HepG2 (cell line): ENCODE results near the gene GATA3. TPM values are rescaled to one million over a fixed set of nuclear protein-coding genes. Genes with fewer than 3 reads are reported as not detected.

Experiments used
- ATAC-seq: fragments of 200-7000 bp; cut with Tn5 transposase; 3 replicates; pipeline ENCODE4 v1.9.1; 2020; ENCODE audit warnings: mild to moderate bottlenecking, moderate library complexity
- BruUV-seq: library from RNA; stranded (reverse); fragments of 400-500 nt; replicated peaks from 2 replicates; lab custom pipeline; 2021; lab: Mats Ljungman, UMichigan
- CTCF ChIA-PET: fragments of 300-600 bp; formaldehyde crosslinking; extraction: SDS; loops from one replicate; lab custom pipeline; 2021; ENCODE audit warnings: low total read pairs, inconsistent platforms, low intra/inter-chr PET ratio; lab: Yijun Ruan, JAX
- POLR2A ChIA-PET: fragments of 350-600 bp; sonication (Branson Sonifier 250); formaldehyde crosslinking; loops from one replicate; lab custom pipeline; 2020; ENCODE audit warnings: antibody characterized with exemption, inconsistent platforms; lab: Yijun Ruan, JAX
- DNase-seq: peaks from one replicate; pipeline ENCODE4 v3.0.0-alpha.2; 2015; ENCODE audit warnings: low spot score
- FAIRE-seq: peaks from 3 replicates; lab custom pipeline; 2011; peaks lifted over from hg19 to GRCh38; lab: Jason Lieb, UNC
- H2AFZ ChIP-seq: one replicate; pipeline ENCODE4 v1.6.1; 2011; ENCODE audit warnings: low read length, inconsistent platforms
- H3K27ac ChIP-seq: fragments of 300-600 bp; 3 replicates; pipeline ENCODE4 v1.8.0; 2011; ENCODE audit warnings: mixed run types, mild to moderate bottlenecking, mixed read lengths, low read length, inconsistent platforms; ENCODE audit not compliant: insufficient read depth; ENCODE audit errors: extremely low read length
- H3K27me3 ChIP-seq, 2 experiments: fragments of 200-600 bp in 1 of 2; 2 replicates in 1 of 2; 3 replicates in 1 of 2; pipeline versions ENCODE4 v1.6.0 to v1.8.0; 2011; ENCODE audit warnings: low read length in 2 of 2, mild to moderate bottlenecking in 2 of 2, moderate library complexity in 2 of 2, inconsistent platforms in 1 of 2; ENCODE audit not compliant: insufficient read depth in 2 of 2, control insufficient read depth in 1 of 2
- H3K36me3 ChIP-seq, 2 experiments: fragments of 200-600 bp in 1 of 2; replicated peaks in 1 of 2; 2 replicates in 1 of 2; 3 replicates in 1 of 2; pipeline versions ENCODE4 v1.5.1 to v1.8.0; 2011; ENCODE audit warnings: low read length in 2 of 2, inconsistent platforms in 1 of 2; ENCODE audit not compliant: insufficient read depth in 2 of 2, control insufficient read depth in 1 of 2
- H3K4me1 ChIP-seq: 2 replicates; pipeline ENCODE4 v1.5.1; 2012; ENCODE audit warnings: low read length, inconsistent platforms; ENCODE audit not compliant: insufficient read depth
- H3K4me2 ChIP-seq: 2 replicates; pipeline ENCODE4 v1.6.0; 2011; ENCODE audit warnings: low read depth, low read length, inconsistent platforms
- H3K4me3 ChIP-seq, 3 experiments: fragments of 200-600 bp in 1 of 3; sonication (generic), shearing (Covaris generic) in 1 of 3; replicated peaks in 1 of 3; 2 replicates each; pipeline ENCODE4 v1.5.1; 2011 to 2016; ENCODE audit warnings: low read length in 3 of 3, inconsistent platforms in 2 of 3, low read depth in 2 of 3, mild to moderate bottlenecking in 2 of 3, control low read depth in 1 of 3, mixed read lengths in 1 of 3; ENCODE audit not compliant: insufficient read depth in 1 of 3
- H3K79me2 ChIP-seq: one replicate; pipeline ENCODE4 v1.6.1; 2011; ENCODE audit warnings: low read length, inconsistent platforms; ENCODE audit not compliant: insufficient read depth
- H3K9ac ChIP-seq: 2 replicates; pipeline ENCODE4 v1.6.0; 2011; ENCODE audit warnings: mild to moderate bottlenecking, low read depth, low read length, inconsistent platforms; ENCODE audit not compliant: insufficient read depth
- H3K9me3 ChIP-seq: 2 replicates; pipeline ENCODE4 v1.5.1; 2012; ENCODE audit warnings: mild to moderate bottlenecking, low read length
- H4K20me1 ChIP-seq: 2 replicates; pipeline ENCODE4 v1.6.0; 2011; ENCODE audit warnings: inconsistent platforms, mild to moderate bottlenecking, low read length, moderate library complexity; ENCODE audit not compliant: insufficient read depth
- BRD4 ChIP-seq: sonication (generic); formaldehyde crosslinking; IDR thresholded peaks from 2 replicates; pipeline ENCODE4 v1.4.0; 2020; ENCODE audit warnings: missing genetic modification reagents
- NCOA5 ChIP-seq: sonication (generic); formaldehyde crosslinking; IDR thresholded peaks from 2 replicates; pipeline ENCODE4 v1.4.0; 2020; ENCODE audit warnings: missing genetic modification reagents
- ZNF207 ChIP-seq: fragments of 450-650 bp; IDR thresholded peaks from 2 replicates; pipeline ENCODE4 v1.6.1; 2016; ENCODE audit warnings: antibody characterized with exemption, borderline replicate concordance
- ZNF383 ChIP-seq: sonication (generic); formaldehyde crosslinking; IDR thresholded peaks from 2 replicates; pipeline ENCODE4 v1.4.0; 2020; ENCODE audit warnings: missing genetic modification reagents, mild to moderate bottlenecking, borderline replicate concordance
- WGBS: methylation state at CpG from one replicate; pipeline ENCODE4 v1.1.6; 2017; ENCODE audit warnings: low lambda C conversion rate; 5-methylcytosine and 5-hydroxymethylcytosine counted together
- in situ Hi-C: cut with HindIII; loops from 2 replicates; pipeline ENCODE4 v1.10.0; 2017; ENCODE audit warnings: low pct_unique_long_range_greater_than_20kb; ENCODE audit not compliant: extremely low pct_ligation_motif_present
- intact Hi-C: fragments of 100-400 bp; cut with micrococcal nuclease; formaldehyde crosslinking; loops from one replicate; pipeline ENCODE4 v1.10.0; 2022; ENCODE audit not compliant: unreplicated experiment
- polyA plus RNA-seq, 8 experiments: library from polyadenylated mRNA; depleted of rRNA in 3 of 8; stranded (reverse) in 7 of 8; unstranded in 1 of 8; fragments of >200 nt; fragmentation: Illumina TruSeq in 4 of 8; extraction: Trizol in 4 of 8; gene quantifications; 2 replicates each; pipeline versions ENCODE4 v1.2.1 to v1.2.3, GENCODE V29; 2011 to 2016; ENCODE audit warnings: low read depth in 4 of 8, missing spikeins in 1 of 8, mixed read lengths in 1 of 8; ENCODE audit not compliant: insufficient read depth in 1 of 8
- total RNA-seq, 5 experiments: library from RNA; depleted of rRNA; stranded (reverse); fragments of >200 nt; fragmentation: Illumina TruSeq; extraction: Trizol; gene quantifications; 2 replicates each; pipeline ENCODE4 v1.2.3, GENCODE V29; 2016; ENCODE audit warnings: low read depth in 1 of 5
- TF ChIP-seq, protein P1 (sequence below), 2 experiments: IDR thresholded peaks; 2 replicates each; pipeline ENCODE4 v1.6.1; 2011 to 2012; ENCODE audit warnings: low read length in 2 of 2, borderline replicate concordance in 1 of 2, low read depth in 1 of 2, mild to moderate bottlenecking in 1 of 2, moderate library complexity in 1 of 2
- TF ChIP-seq, protein P2 (sequence below): sonication (generic); formaldehyde crosslinking; IDR thresholded peaks from one replicate; pipeline ENCODE4 v1.5.1; 2020; ENCODE audit warnings: mild to moderate bottlenecking, missing genetic modification reagents; ENCODE audit errors: not compliant biosample characterization

GATA3 gene
- total and polyA plus RNA-seq, 2 of the 13 experiments (the other 11 are each of a cell fraction or from before 2014, with no cell fraction given), result not detected

DNA sequence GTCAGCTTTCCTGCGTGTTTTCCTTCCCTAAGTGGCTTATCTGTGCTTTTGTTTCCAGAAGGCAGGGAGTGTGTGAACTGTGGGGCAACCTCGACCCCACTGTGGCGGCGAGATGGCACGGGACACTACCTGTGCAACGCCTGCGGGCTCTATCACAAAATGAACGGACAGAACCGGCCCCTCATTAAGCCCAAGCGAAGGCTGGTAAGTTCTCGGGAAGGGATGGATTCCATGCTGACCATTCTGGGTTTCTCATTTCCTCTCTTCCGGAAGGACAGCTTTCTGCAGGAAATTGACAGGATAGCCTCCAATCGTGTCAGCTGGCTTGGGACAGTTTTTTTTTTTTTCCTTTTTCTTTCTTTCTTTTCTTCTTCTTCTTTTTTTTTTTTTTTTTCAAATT, 9.4 kb downstream of the GATA3 start:
- Histone ChIP-seq H3K36me3 (no peaks in the 10 kb centered on the region), H3K9ac (no peak overlapping the region), H3K4me1 (no peaks in the 10 kb centered on the region), H4K20me1 (no peaks in the 10 kb centered on the region), H3K4me3 (no peak overlapping the region), H3K27ac (no peak overlapping the region), H3K27me3 (peaks cover 19 to 68% of the 10 kb centered on the region in 2 experiments), H3K4me2 (no peak overlapping the region), H3K9me3 (no peaks in the 10 kb centered on the region), H2AFZ (no peak overlapping the region), H3K79me2 (no peaks in the 10 kb centered on the region)
- FAIRE-seq (no peak), ATAC-seq (no peak), DNase-seq (no peak)
- intact Hi-C loops, result no loop called here
- TF ChIP-seq, protein P1, sequence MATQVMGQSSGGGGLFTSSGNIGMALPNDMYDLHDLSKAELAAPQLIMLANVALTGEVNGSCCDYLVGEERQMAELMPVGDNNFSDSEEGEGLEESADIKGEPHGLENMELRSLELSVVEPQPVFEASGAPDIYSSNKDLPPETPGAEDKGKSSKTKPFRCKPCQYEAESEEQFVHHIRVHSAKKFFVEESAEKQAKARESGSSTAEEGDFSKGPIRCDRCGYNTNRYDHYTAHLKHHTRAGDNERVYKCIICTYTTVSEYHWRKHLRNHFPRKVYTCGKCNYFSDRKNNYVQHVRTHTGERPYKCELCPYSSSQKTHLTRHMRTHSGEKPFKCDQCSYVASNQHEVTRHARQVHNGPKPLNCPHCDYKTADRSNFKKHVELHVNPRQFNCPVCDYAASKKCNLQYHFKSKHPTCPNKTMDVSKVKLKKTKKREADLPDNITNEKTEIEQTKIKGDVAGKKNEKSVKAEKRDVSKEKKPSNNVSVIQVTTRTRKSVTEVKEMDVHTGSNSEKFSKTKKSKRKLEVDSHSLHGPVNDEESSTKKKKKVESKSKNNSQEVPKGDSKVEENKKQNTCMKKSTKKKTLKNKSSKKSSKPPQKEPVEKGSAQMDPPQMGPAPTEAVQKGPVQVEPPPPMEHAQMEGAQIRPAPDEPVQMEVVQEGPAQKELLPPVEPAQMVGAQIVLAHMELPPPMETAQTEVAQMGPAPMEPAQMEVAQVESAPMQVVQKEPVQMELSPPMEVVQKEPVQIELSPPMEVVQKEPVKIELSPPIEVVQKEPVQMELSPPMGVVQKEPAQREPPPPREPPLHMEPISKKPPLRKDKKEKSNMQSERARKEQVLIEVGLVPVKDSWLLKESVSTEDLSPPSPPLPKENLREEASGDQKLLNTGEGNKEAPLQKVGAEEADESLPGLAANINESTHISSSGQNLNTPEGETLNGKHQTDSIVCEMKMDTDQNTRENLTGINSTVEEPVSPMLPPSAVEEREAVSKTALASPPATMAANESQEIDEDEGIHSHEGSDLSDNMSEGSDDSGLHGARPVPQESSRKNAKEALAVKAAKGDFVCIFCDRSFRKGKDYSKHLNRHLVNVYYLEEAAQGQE (IDR thresholded peaks at IDR 0.05; ENCODE audit: borderline replicate concordance in 1 of 2, low read depth in 1 of 2, low read length in 2 of 2), result no peak
- TF ChIP-seq, protein P2, sequence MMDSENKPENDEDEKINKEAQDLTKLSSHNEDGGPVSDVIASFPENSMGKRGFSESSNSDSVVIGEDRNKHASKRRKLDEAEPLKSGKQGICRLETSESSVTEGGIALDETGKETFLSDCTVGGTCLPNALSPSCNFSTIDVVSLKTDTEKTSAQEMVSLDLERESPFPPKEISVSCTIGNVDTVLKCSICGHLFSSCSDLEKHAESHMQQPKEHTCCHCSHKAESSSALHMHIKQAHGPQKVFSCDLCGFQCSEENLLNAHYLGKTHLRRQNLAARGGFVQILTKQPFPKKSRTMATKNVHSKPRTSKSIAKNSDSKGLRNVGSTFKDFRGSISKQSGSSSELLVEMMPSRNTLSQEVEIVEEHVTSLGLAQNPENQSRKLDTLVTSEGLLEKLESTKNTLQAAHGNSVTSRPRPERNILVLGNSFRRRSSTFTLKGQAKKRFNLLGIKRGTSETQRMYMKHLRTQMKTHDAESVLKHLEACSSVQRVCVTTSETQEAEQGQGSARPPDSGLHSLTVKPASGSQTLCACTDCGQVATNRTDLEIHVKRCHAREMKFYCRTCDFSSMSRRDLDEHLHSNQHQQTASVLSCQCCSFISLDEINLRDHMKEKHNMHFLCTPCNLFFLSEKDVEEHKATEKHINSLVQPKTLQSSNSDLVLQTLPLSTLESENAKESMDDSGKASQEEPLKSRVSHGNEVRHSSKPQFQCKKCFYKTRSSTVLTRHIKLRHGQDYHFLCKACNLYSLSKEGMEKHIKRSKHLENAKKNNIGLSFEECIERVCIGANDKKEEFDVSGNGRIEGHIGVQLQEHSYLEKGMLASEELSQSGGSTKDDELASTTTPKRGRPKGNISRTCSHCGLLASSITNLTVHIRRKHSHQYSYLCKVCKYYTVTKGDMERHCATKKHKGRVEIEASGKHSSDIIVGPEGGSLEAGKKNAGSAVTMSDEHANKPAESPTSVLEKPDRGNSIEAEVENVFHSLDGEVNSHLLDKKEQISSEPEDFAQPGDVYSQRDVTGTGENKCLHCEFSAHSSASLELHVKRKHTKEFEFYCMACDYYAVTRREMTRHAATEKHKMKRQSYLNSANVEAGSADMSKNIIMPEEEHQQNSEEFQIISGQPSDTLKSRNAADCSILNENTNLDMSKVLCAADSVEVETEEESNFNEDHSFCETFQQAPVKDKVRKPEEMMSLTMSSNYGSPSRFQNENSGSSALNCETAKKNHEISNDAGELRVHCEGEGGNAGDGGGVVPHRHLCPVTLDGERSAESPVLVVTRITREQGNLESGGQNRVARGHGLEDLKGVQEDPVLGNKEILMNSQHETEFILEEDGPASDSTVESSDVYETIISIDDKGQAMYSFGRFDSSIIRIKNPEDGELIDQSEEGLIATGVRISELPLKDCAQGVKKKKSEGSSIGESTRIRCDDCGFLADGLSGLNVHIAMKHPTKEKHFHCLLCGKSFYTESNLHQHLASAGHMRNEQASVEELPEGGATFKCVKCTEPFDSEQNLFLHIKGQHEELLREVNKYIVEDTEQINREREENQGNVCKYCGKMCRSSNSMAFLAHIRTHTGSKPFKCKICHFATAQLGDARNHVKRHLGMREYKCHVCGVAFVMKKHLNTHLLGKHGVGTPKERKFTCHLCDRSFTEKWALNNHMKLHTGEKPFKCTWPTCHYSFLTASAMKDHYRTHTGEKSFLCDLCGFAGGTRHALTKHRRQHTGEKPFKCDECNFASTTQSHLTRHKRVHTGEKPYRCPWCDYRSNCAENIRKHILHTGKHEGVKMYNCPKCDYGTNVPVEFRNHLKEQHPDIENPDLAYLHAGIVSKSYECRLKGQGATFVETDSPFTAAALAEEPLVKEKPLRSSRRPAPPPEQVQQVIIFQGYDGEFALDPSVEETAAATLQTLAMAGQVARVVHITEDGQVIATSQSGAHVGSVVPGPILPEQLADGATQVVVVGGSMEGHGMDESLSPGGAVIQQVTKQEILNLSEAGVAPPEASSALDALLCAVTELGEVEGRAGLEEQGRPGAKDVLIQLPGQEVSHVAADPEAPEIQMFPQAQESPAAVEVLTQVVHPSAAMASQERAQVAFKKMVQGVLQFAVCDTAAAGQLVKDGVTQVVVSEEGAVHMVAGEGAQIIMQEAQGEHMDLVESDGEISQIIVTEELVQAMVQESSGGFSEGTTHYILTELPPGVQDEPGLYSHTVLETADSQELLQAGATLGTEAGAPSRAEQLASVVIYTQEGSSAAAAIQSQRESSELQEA, result no peak
- TF ChIP-seq BRD4 (CRISPR knock-in tag) (no peak), ZNF383 (CRISPR knock-in tag) (no peak), ZNF207 (no peak), NCOA5 (no peak)
- in situ Hi-C loops, result no loop called here
- CTCF ChIA-PET, result no interaction called here
- WGBS, result 28% methylated on average over 13 of the region's 13 CpGs
- BruUV-seq, result no TSS peak
- POLR2A ChIA-PET, result no interaction called here
